Loucy (cell line): ENCODE results near the gene LAMA5.

Experiments used
- CTCF ChIP-seq: fragments of 200-600 bp; sonication (generic); conservative IDR thresholded peaks from 2 replicates; pipeline ENCODE4 v1.5.1; 2014; ENCODE audit warnings: mild to moderate bottlenecking, antibody characterized with exemption, low read length
- EZH2phosphoT487 ChIP-seq: fragments of 200-600 bp; IDR thresholded peaks from 2 replicates; pipeline ENCODE4 v1.6.1; 2018; ENCODE audit warnings: antibody characterized with exemption, mild to moderate bottlenecking, moderate library complexity, borderline replicate concordance

GRCh38 chr20:62392621-62393334 is 25.7 kb upstream of the LAMA5 start:
- TF ChIP-seq CTCF (no peak), EZH2phosphoT487 (no peak)
